Testis (tissue), 3 donors: ENCODE results near the gene FUT4. TPM values are rescaled to one million over a fixed set of nuclear protein-coding genes. Genes with fewer than 3 reads are reported as not detected.
A peak's percentile ranks its signal among the peaks of the same experiment; 100 is the strongest.

Source experiments
- DNase-seq: peaks from one replicate; pipeline ENCODE4 v3.0.0-alpha.2; 2019
- H3K27ac ChIP-seq, 2 donors: fragments of 200-600 bp; sonication (generic); one replicate each; pipeline ENCODE4 v1.5.1; 2019
- H3K27me3 ChIP-seq: fragments of 200-600 bp; sonication (generic); one replicate; pipeline ENCODE4 v1.5.1; 2019
- H3K36me3 ChIP-seq: fragments of 200-600 bp; sonication (generic); one replicate; pipeline ENCODE4 v1.5.1; 2017; ENCODE audit warnings: low read depth; ENCODE audit errors: missing control alignments
- H3K4me1 ChIP-seq: fragments of 200-600 bp; sonication (generic); one replicate; pipeline ENCODE4 v1.5.1; 2019
- H3K4me3 ChIP-seq, 2 donors: fragments of 200-600 bp; sonication (generic); one replicate each; pipeline ENCODE4 v1.5.1; 2017 to 2019
- H3K9me3 ChIP-seq: fragments of 200-600 bp; sonication (generic); one replicate; pipeline ENCODE4 v1.5.1; 2017
- POLR2A ChIP-seq: fragments of 450-650 bp; IDR thresholded peaks from one replicate; pipeline ENCODE4 v1.6.1; 2017; ENCODE audit warnings: antibody characterized with exemption, mild to moderate bottlenecking, moderate library complexity
- WGBS, 2 donors: methylation state at CpG; one replicate each; pipeline ENCODE4 v1.1.5; 2018; 5-methylcytosine and 5-hydroxymethylcytosine counted together
- intact Hi-C: fragments of 100-400 bp; cut with DNase I; formaldehyde crosslinking; loops from one replicate; pipeline ENCODE4 v1.15.1; 2023; ENCODE audit warnings: low total_unique reads
- polyA plus RNA-seq: library from polyadenylated mRNA; stranded (reverse); fragments of 350-450 nt; fragmentation: Illumina TruSeq; extraction: RNeasy Lipid Tissue Mini Kit (QIAGEN cat#74804); gene quantifications from one replicate; pipeline ENCODE4 v1.2.3, GENCODE V29; 2014; ENCODE audit warnings: low read depth, low replicate concordance; ENCODE audit not compliant: insufficient read depth
- total RNA-seq, 2 donors: library from RNA; depleted of rRNA; stranded (reverse); fragments of >200 nt; gene quantifications; one replicate each; pipeline ENCODE4 v1.2.3, GENCODE V29; 2016
- TF ChIP-seq, protein P1 (sequence below), 3 experiments: fragments of 450-650 bp in 2 of 3; fragments of 200-600 bp in 1 of 3; sonication (generic) in 1 of 3; IDR thresholded peaks; one replicate each; pipeline ENCODE4 v1.5.1; 2016 to 2019; ENCODE audit warnings: antibody characterized with exemption in 3 of 3, mild to moderate bottlenecking in 2 of 3, moderate library complexity in 1 of 3

Gene FUT4
- total and polyA plus RNA-seq, 3 donors from 2014 or later = 3.8 to 5.9 (median 5.1) TPM

- WGBS, 2 donors = 51 to 73% methylated on average over 4 to 5 of the region's 5 CpGs
- intact Hi-C loops = no loop called here
- no peak overlapping the region for H3K27ac ChIP-seq
- H3K9me3 ChIP-seq = no peaks in the 10 kb centered on the region
- no peak for DNase-seq
- no peak for TF ChIP-seq POLR2A
- TF ChIP-seq, protein P1, sequence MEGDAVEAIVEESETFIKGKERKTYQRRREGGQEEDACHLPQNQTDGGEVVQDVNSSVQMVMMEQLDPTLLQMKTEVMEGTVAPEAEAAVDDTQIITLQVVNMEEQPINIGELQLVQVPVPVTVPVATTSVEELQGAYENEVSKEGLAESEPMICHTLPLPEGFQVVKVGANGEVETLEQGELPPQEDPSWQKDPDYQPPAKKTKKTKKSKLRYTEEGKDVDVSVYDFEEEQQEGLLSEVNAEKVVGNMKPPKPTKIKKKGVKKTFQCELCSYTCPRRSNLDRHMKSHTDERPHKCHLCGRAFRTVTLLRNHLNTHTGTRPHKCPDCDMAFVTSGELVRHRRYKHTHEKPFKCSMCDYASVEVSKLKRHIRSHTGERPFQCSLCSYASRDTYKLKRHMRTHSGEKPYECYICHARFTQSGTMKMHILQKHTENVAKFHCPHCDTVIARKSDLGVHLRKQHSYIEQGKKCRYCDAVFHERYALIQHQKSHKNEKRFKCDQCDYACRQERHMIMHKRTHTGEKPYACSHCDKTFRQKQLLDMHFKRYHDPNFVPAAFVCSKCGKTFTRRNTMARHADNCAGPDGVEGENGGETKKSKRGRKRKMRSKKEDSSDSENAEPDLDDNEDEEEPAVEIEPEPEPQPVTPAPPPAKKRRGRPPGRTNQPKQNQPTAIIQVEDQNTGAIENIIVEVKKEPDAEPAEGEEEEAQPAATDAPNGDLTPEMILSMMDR (IDR thresholded peaks at IDR 0.05) = peak in 1 of 3 experiments; percentile 12
- no peaks in the 10 kb centered on the region for H3K36me3 ChIP-seq
- no peak overlapping the region for H3K4me3 ChIP-seq
- H3K4me1 ChIP-seq = no peaks in the 10 kb centered on the region
- no peaks in the 10 kb centered on the region for H3K27me3 ChIP-seq
Measured at GRCh38 chr11:94521684-94522083, 22.0 kb upstream of the FUT4 start.

GRCh38 chr11:94524341-94524740 is 19.4 kb upstream of the FUT4 start:
- TF ChIP-seq, protein P1 (IDR thresholded peaks at IDR 0.05) = no peak
- no peak for TF ChIP-seq POLR2A
- Histone ChIP-seq H3K36me3 (no peaks in the 10 kb centered on the region), H3K4me3 (no peak overlapping the region), H3K27me3 (no peaks in the 10 kb centered on the region), H3K9me3 (no peaks in the 10 kb centered on the region), H3K4me1 (no peaks in the 10 kb centered on the region), H3K27ac (no peak overlapping the region)
- 87 to 96% methylated on average over 1 of the region's 1 CpG for WGBS, 2 donors
- no peak for DNase-seq
- intact Hi-C loops = no loop called here

DNA sequence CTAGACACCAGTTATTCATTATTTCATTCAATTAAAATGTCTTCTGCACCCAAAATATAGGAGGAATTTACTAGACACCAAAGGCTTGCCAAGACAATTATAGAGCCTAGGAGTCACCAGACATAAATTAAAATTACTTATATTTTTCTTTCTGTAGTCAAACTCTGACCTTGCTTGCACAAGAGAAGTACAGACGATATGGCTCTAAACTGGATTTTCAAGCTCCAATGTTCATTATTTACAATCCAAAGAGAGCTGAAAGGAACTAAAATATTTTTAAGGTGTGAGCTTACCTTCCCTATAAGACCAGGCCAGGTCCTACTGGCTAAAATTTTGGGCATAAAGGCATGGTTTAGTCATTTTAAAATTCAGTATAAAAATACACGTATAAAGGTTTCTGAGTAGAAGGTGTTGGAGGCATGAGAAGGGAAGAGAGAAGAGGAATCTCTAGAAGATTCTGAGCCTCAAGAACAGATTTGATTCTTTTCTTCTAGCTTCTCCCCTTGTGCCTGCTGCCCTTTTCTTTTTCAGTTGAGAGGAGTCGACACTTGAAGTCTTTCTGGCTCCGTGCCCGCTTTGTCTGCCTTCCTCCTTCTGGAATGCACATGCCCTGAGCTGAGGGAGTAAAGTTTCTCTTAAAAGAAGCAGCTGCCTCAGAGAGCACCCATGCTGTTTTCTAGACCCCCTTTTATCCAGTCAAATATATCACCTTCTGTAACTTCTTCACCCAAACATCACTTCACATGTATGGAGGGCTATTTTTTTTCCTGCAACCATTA is 18.0 kb upstream of the FUT4 start:
- TF ChIP-seq, protein P1 (IDR thresholded peaks at IDR 0.05) = no peak
- TF ChIP-seq POLR2A = no peak
- Histone ChIP-seq H3K4me1 (no peaks in the 10 kb centered on the region), H3K36me3 (no peaks in the 10 kb centered on the region), H3K27ac (no peak overlapping the region), H3K27me3 (no peaks in the 10 kb centered on the region), H3K4me3 (no peak overlapping the region), H3K9me3 (no peaks in the 10 kb centered on the region)
- WGBS, 2 donors = 42 to 52% methylated on average over 5 of the region's 5 CpGs
- intact Hi-C loops = no loop called here
- peak; percentile 89 for DNase-seq

- TF ChIP-seq, protein P1 (IDR thresholded peaks at IDR 0.05) = no peak
- no peak for TF ChIP-seq POLR2A
- H3K27ac ChIP-seq = no peak overlapping the region
- WGBS, 2 donors = 69 to 84% methylated on average over 4 of the region's 4 CpGs
- no peaks in the 10 kb centered on the region for H3K27me3 ChIP-seq
- H3K9me3 ChIP-seq = no peaks in the 10 kb centered on the region
- no peak for DNase-seq
- no peaks in the 10 kb centered on the region for H3K36me3 ChIP-seq
- intact Hi-C loops = no loop called here
- H3K4me3 ChIP-seq = no peak overlapping the region
- H3K4me1 ChIP-seq = no peaks in the 10 kb centered on the region
Measured at GRCh38 chr11:94526645-94527438, 16.9 kb upstream of the FUT4 start.
